ENCODE measurements around the gene SPOCD1.

GRCh38 chr1:31861346-31861745, 45.5 kb upstream of the SPOCD1 start:
- TF ChIP-seq, protein P1, sequence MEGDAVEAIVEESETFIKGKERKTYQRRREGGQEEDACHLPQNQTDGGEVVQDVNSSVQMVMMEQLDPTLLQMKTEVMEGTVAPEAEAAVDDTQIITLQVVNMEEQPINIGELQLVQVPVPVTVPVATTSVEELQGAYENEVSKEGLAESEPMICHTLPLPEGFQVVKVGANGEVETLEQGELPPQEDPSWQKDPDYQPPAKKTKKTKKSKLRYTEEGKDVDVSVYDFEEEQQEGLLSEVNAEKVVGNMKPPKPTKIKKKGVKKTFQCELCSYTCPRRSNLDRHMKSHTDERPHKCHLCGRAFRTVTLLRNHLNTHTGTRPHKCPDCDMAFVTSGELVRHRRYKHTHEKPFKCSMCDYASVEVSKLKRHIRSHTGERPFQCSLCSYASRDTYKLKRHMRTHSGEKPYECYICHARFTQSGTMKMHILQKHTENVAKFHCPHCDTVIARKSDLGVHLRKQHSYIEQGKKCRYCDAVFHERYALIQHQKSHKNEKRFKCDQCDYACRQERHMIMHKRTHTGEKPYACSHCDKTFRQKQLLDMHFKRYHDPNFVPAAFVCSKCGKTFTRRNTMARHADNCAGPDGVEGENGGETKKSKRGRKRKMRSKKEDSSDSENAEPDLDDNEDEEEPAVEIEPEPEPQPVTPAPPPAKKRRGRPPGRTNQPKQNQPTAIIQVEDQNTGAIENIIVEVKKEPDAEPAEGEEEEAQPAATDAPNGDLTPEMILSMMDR (IDR thresholded peaks at IDR 0.05) = no peak
- TF ChIP-seq POLR2AphosphoS5 (IDR thresholded peaks at IDR 0.05; ENCODE audit: low read depth, low read length) (no peak), SIN3A (IDR thresholded peaks at IDR 0.05; ENCODE audit: borderline replicate concordance, insufficient read depth, low read depth, low read length) (no peak), REST (IDR thresholded peaks at IDR 0.05; ENCODE audit: insufficient read depth in 1 of 2, low read depth in 2 of 2, low read length in 1 of 2) (no peak)

Data from Panc1 (cell line).